ENCODE data around the gene DLG5. TPM values are rescaled to one million over a fixed set of nuclear protein-coding genes. Genes with fewer than 3 reads are reported as not detected.

The DLG5 gene
- total RNA-seq, 1 experiment from 2014 or later, result 22.6 TPM

GRCh38 chr10:77820349-77820748, 106.2 kb downstream of the DLG5 start:
- DNase-seq (ENCODE audit: low read depth), result no peak

- no peak for DNase-seq (ENCODE audit: low read depth)
Measured at GRCh38 chr10:77819210-77820112, 107.1 kb downstream of the DLG5 start.

GRCh38 chr10:77818378-77818777, 108.2 kb downstream of the DLG5 start:
- no peak for DNase-seq (ENCODE audit: low read depth)

GRCh38 chr10:77817541-77817940, 109.0 kb downstream of the DLG5 start:
- no peak for DNase-seq (ENCODE audit: low read depth)

- DNase-seq (ENCODE audit: low read depth), result no peak
Measured at GRCh38 chr10:77816311-77816710, 110.2 kb downstream of the DLG5 start.

GRCh38 chr10:77812741-77813140, 113.8 kb downstream of the DLG5 start:
- DNase-seq (ENCODE audit: low read depth), result no peak

GRCh38 chr10:77811831-77812430, 114.6 kb downstream of the DLG5 start:
- no peak for DNase-seq (ENCODE audit: low read depth)

GRCh38 chr10:77810446-77811335, 115.9 kb downstream of the DLG5 start:
- DNase-seq (ENCODE audit: low read depth), result no peak

- no peak for DNase-seq (ENCODE audit: low read depth)
Measured at GRCh38 chr10:77809336-77809735, 117.2 kb downstream of the DLG5 start.

- DNase-seq (ENCODE audit: low read depth), result no peak
Measured at GRCh38 chr10:77807706-77808105, 118.8 kb downstream of the DLG5 start.

GRCh38 chr10:77806511-77807157, 119.9 kb downstream of the DLG5 start:
- no peak for DNase-seq (ENCODE audit: low read depth)

GRCh38 chr10:77805676-77806075, 120.9 kb downstream of the DLG5 start:
- DNase-seq (ENCODE audit: low read depth), result no peak

GRCh38 chr10:77804371-77804770, 122.2 kb downstream of the DLG5 start:
- DNase-seq (ENCODE audit: low read depth), result no peak

GRCh38 chr10:77801474-77802161, 124.9 kb downstream of the DLG5 start:
- peak; percentile 46 for DNase-seq (ENCODE audit: low read depth)

- DNase-seq (ENCODE audit: low read depth), result no peak
Measured at GRCh38 chr10:77800738-77801266, 125.8 kb downstream of the DLG5 start.

GRCh38 chr10:77800320-77800719, 126.2 kb downstream of the DLG5 start:
- DNase-seq (ENCODE audit: low read depth), result no peak

GRCh38 chr10:77799352-77799751, 127.2 kb downstream of the DLG5 start:
- peak; percentile 87 for DNase-seq (ENCODE audit: low read depth)

GRCh38 chr10:77798940-77799339, 127.6 kb downstream of the DLG5 start:
- DNase-seq (ENCODE audit: low read depth), result peak; percentile 59

GRCh38 chr10:77796311-77796915, 130.1 kb downstream of the DLG5 start:
- DNase-seq (ENCODE audit: low read depth), result no peak

- no peak for DNase-seq (ENCODE audit: low read depth)
Measured at GRCh38 chr10:77795426-77796055, 131.0 kb downstream of the DLG5 start.

Measured in LHCN-M2 (cell line).